SK-N-SH treated with all-trans-retinoic acid at 6 μM for 48 hours (cell line): ENCODE results near the gene AKAP6.

ENCODE experiments used
- ATAC-seq: fragments of 200-7000 bp; cut with Tn5 transposase; 3 replicates; pipeline ENCODE4 v1.9.1; 2020; ENCODE audit warnings: mild to moderate bottlenecking, moderate library complexity
- ARNTL ChIP-seq: fragments of 450-650 bp; formaldehyde crosslinking; IDR thresholded peaks from 2 replicates; pipeline ENCODE4 v1.5.0; 2020; ENCODE audit warnings: low read depth, mild to moderate bottlenecking, moderate library complexity, borderline replicate concordance
- BACH2 ChIP-seq: fragments of 250-450 bp; sonication (Bioruptor Pico); IDR thresholded peaks from 2 replicates; pipeline ENCODE4 v1.9.0; 2021; ENCODE audit warnings: mild to moderate bottlenecking, borderline replicate concordance
- CREB5 ChIP-seq: fragments of 250-450 bp; sonication (Bioruptor Pico); IDR thresholded peaks from 2 replicates; pipeline ENCODE4 v1.5.1; 2020; ENCODE audit warnings: low read depth, mild to moderate bottlenecking, moderate library complexity
- CSDC2 ChIP-seq: fragments of 250-450 bp; sonication (Bioruptor Pico); IDR thresholded peaks from 2 replicates; pipeline ENCODE4 v1.5.0; 2020; ENCODE audit warnings: mild to moderate bottlenecking, moderate library complexity
- CSRNP3 ChIP-seq: fragments of 250-450 bp; sonication (Bioruptor Pico); IDR thresholded peaks from 2 replicates; pipeline ENCODE4 v1.5.1; 2021; ENCODE audit warnings: mild to moderate bottlenecking, moderate library complexity
- ESRRG ChIP-seq: fragments of 250-450 bp; sonication (Bioruptor Pico); IDR thresholded peaks from 2 replicates; pipeline ENCODE4 v1.6.1; 2021; ENCODE audit warnings: mild to moderate bottlenecking
- GLIS3 ChIP-seq: fragments of 250-450 bp; sonication (Bioruptor Pico); IDR thresholded peaks from 2 replicates; pipeline ENCODE4 v1.5.0; 2020; ENCODE audit warnings: mild to moderate bottlenecking, moderate library complexity
- ISL1 ChIP-seq: fragments of 250-450 bp; sonication (Bioruptor Pico); IDR thresholded peaks from 2 replicates; pipeline ENCODE4 v2.1.2; 2022; ENCODE audit warnings: mild to moderate bottlenecking, moderate library complexity
- OSR1 ChIP-seq: fragments of 250-450 bp; sonication (Bioruptor Pico); IDR thresholded peaks from 2 replicates; pipeline ENCODE4 v1.8.0; 2022; ENCODE audit warnings: moderate library complexity, mild to moderate bottlenecking, inconsistent platforms
- PATZ1 ChIP-seq: fragments of 250-450 bp; sonication (Bioruptor Pico); IDR thresholded peaks from 2 replicates; pipeline ENCODE4 v1.8.0; 2020; ENCODE audit warnings: mild to moderate bottlenecking, moderate library complexity, borderline replicate concordance
- POU6F1 ChIP-seq: fragments of 250-450 bp; sonication (Bioruptor Pico); IDR thresholded peaks from 2 replicates; pipeline ENCODE4 v1.8.0; 2021; ENCODE audit warnings: low read depth, mild to moderate bottlenecking, moderate library complexity, borderline replicate concordance
- PPARA ChIP-seq: fragments of 250-450 bp; sonication (Bioruptor Pico); IDR thresholded peaks from 2 replicates; pipeline ENCODE4 v1.5.0; 2020; ENCODE audit warnings: mild to moderate bottlenecking, borderline replicate concordance
- RARB ChIP-seq: fragments of 250-450 bp; sonication (Bioruptor Pico); IDR thresholded peaks from 2 replicates; pipeline ENCODE4 v1.8.0; 2021; ENCODE audit warnings: mild to moderate bottlenecking, moderate library complexity
- SNAI2 ChIP-seq: fragments of 250-450 bp; sonication (Bioruptor Pico); IDR thresholded peaks from 2 replicates; pipeline ENCODE4 v1.5.0; 2020; ENCODE audit warnings: mild to moderate bottlenecking, moderate library complexity
- TCF4 ChIP-seq: fragments of 250-450 bp; sonication (Bioruptor Pico); IDR thresholded peaks from 2 replicates; pipeline ENCODE4 v1.8.0; 2021; ENCODE audit warnings: mild to moderate bottlenecking, moderate library complexity, borderline replicate concordance
- TOX ChIP-seq: fragments of 250-450 bp; sonication (Bioruptor Pico); IDR thresholded peaks from 2 replicates; pipeline ENCODE4 v1.8.0; 2021; ENCODE audit warnings: mild to moderate bottlenecking, moderate library complexity, borderline replicate concordance
- ZC3H10 ChIP-seq: fragments of 250-450 bp; sonication (Bioruptor Pico); IDR thresholded peaks from 2 replicates; pipeline ENCODE4 v1.5.1; 2021; ENCODE audit warnings: mild to moderate bottlenecking, moderate library complexity
- ZFP3 ChIP-seq: fragments of 250-450 bp; sonication (Bioruptor Pico); IDR thresholded peaks from 2 replicates; pipeline ENCODE4 v1.5.0; 2020; ENCODE audit warnings: mild to moderate bottlenecking, moderate library complexity
- ZFP30 ChIP-seq: fragments of 450-650 bp; formaldehyde crosslinking; IDR thresholded peaks from 2 replicates; pipeline ENCODE4 v1.5.0; 2022; ENCODE audit warnings: mild to moderate bottlenecking, moderate library complexity
- ZNF565 ChIP-seq: fragments of 450-650 bp; formaldehyde crosslinking; conservative IDR thresholded peaks from 2 replicates; pipeline ENCODE4 v1.5.0; 2020; ENCODE audit warnings: low read depth, mild to moderate bottlenecking, moderate library complexity
- ZNF70 ChIP-seq: fragments of 450-650 bp; formaldehyde crosslinking; IDR thresholded peaks from 2 replicates; pipeline ENCODE4 v1.5.0; 2020; ENCODE audit warnings: mild to moderate bottlenecking, moderate library complexity
- ZNF8 ChIP-seq: fragments of 450-650 bp; formaldehyde crosslinking; IDR thresholded peaks from 2 replicates; pipeline ENCODE4 v1.5.0; 2020; ENCODE audit warnings: mild to moderate bottlenecking, moderate library complexity

The AKAP6 gene

GRCh38 chr14:32727832-32728231 lies 398.7 kb downstream of the AKAP6 start:
- TF ChIP-seq PPARA (CRISPR knock-in tag) (no peak), ARNTL (CRISPR knock-in tag) (no peak), GLIS3 (CRISPR knock-in tag) (no peak), RARB (CRISPR knock-in tag) (no peak), ESRRG (CRISPR knock-in tag) (no peak), PATZ1 (CRISPR knock-in tag) (no peak), ISL1 (CRISPR knock-in tag) (no peak), TCF4 (CRISPR knock-in tag) (no peak), ZC3H10 (CRISPR knock-in tag) (no peak), ZNF70 (CRISPR knock-in tag) (no peak), ZFP30 (no peak), TOX (CRISPR knock-in tag) (no peak), CREB5 (CRISPR knock-in tag) (no peak), CSRNP3 (CRISPR knock-in tag) (no peak), ZNF8 (CRISPR knock-in tag) (no peak), CSDC2 (no peak)
- no peak for ATAC-seq

- no peak for TF ChIP-seq ZFP3
- TF ChIP-seq RARB (CRISPR knock-in tag) = no peak
- TF ChIP-seq GLIS3 (CRISPR knock-in tag) = no peak
- TF ChIP-seq PPARA (CRISPR knock-in tag) = no peak
- TF ChIP-seq CSRNP3 (CRISPR knock-in tag) = no peak
- no peak for TF ChIP-seq PATZ1 (CRISPR knock-in tag)
- TF ChIP-seq CREB5 (CRISPR knock-in tag) = no peak
- TF ChIP-seq BACH2 = no peak
- no peak for TF ChIP-seq ZFP30
- TF ChIP-seq ZNF70 (CRISPR knock-in tag) = no peak
- TF ChIP-seq CSDC2 = no peak
- TF ChIP-seq ZNF565 (CRISPR knock-in tag) = no peak
- no peak for TF ChIP-seq ARNTL (CRISPR knock-in tag)
- no peak for TF ChIP-seq SNAI2 (CRISPR knock-in tag)
- no peak for TF ChIP-seq POU6F1 (CRISPR knock-in tag)
- TF ChIP-seq OSR1 (CRISPR knock-in tag) = no peak
- no peak for TF ChIP-seq TCF4 (CRISPR knock-in tag)
- no peak for ATAC-seq
Observed at GRCh38 chr14:32728526-32728925, 399.4 kb downstream of the AKAP6 start.
